OCI-LY7 (cell line): ENCODE data around the gene ZCCHC2. TPM values are rescaled to one million over a fixed set of nuclear protein-coding genes. Genes with fewer than 3 reads are reported as not detected.

Experiments
- BruUV-seq: library from RNA; stranded (reverse); fragments of 400-500 nt; replicated peaks from 2 replicates; lab custom pipeline; 2021; lab: Mats Ljungman, UMichigan
- CTCF ChIA-PET: fragments of 300-600 bp; sonication (Branson Sonifier 250); formaldehyde crosslinking; loops from one replicate; lab custom pipeline; 2022; ENCODE audit warnings: antibody characterized with exemption; ENCODE audit not compliant: unreplicated experiment; lab: Charles Lee
- POLR2A ChIA-PET: fragments of 300-600 bp; sonication (Branson Sonifier 250); formaldehyde crosslinking; loops from one replicate; lab custom pipeline; 2022; ENCODE audit warnings: antibody characterized with exemption; lab: Charles Lee
- DNase-seq: peaks from one replicate; pipeline ENCODE4 v3.0.0-alpha.2; 2015; ENCODE audit warnings: low spot score
- H2AFZ ChIP-seq: fragments of 200-600 bp; sonication (generic), shearing (Covaris generic); 2 replicates; pipeline ENCODE4 v1.6.1; 2014; ENCODE audit warnings: mild to moderate bottlenecking, antibody characterized with exemption, low read length, moderate library complexity
- H3K27ac ChIP-seq: fragments of 200-600 bp; sonication (generic); 2 replicates; pipeline ENCODE4 v1.5.1; 2014; ENCODE audit warnings: mixed run types, low read depth, mild to moderate bottlenecking, moderate library complexity, low read length, inconsistent platforms; ENCODE audit not compliant: poor library complexity, severe bottlenecking
- H3K36me3 ChIP-seq: fragments of 200-600 bp; sonication (generic); 2 replicates; pipeline ENCODE4 v1.6.1; 2014; ENCODE audit warnings: mild to moderate bottlenecking, antibody characterized with exemption, low read length, moderate library complexity, mixed read lengths; ENCODE audit not compliant: insufficient read depth
- H3K4me1 ChIP-seq: fragments of 200-600 bp; sonication (generic); 2 replicates; pipeline ENCODE4 v1.5.1; 2014; ENCODE audit warnings: mild to moderate bottlenecking, low read length; ENCODE audit not compliant: insufficient read depth, poor library complexity, severe bottlenecking
- H3K4me2 ChIP-seq: fragments of 200-600 bp; sonication (generic); 2 replicates; pipeline ENCODE4 v1.6.1; 2014; ENCODE audit warnings: mild to moderate bottlenecking, low read length
- H3K4me3 ChIP-seq: fragments of 200-600 bp; sonication (generic); 2 replicates; pipeline ENCODE4 v1.5.1; 2014; ENCODE audit warnings: mild to moderate bottlenecking, low read depth, low read length; ENCODE audit not compliant: poor library complexity, severe bottlenecking
- H3K79me2 ChIP-seq: fragments of 200-600 bp; sonication (generic); 2 replicates; pipeline ENCODE4 v1.6.1; 2016; ENCODE audit warnings: low read depth, mild to moderate bottlenecking, low read length, moderate library complexity, mixed read lengths; ENCODE audit not compliant: insufficient read depth
- H3K9me2 ChIP-seq: fragments of 200-600 bp; sonication (generic); 2 replicates; pipeline ENCODE4 v1.6.1; 2016; ENCODE audit warnings: mild to moderate bottlenecking, low read length, mixed read lengths; ENCODE audit not compliant: insufficient read depth
- H3K9me3 ChIP-seq: fragments of 200-600 bp; sonication (generic); 2 replicates; pipeline ENCODE4 v1.6.1; 2014; ENCODE audit warnings: mild to moderate bottlenecking, mixed run types, low read length, mixed read lengths
- H4K20me1 ChIP-seq: fragments of 200-600 bp; sonication (generic); 2 replicates; pipeline ENCODE4 v1.6.1; 2014; ENCODE audit warnings: mild to moderate bottlenecking, antibody characterized with exemption, low read length, moderate library complexity, mixed read lengths; ENCODE audit not compliant: insufficient read depth
- CTCF ChIP-seq: fragments of 200-600 bp; sonication (generic); conservative IDR thresholded peaks from 2 replicates; pipeline ENCODE4 v1.5.1; 2014; ENCODE audit warnings: mild to moderate bottlenecking, antibody characterized with exemption, low read length, moderate library complexity, mixed read lengths
- EZH2phosphoT487 ChIP-seq: fragments of 200-600 bp; sonication (generic); IDR thresholded peaks from 2 replicates; pipeline ENCODE4 v1.6.1; 2018; ENCODE audit warnings: low read depth, borderline replicate concordance, mild to moderate bottlenecking, mixed run types, antibody characterized with exemption, low read length, moderate library complexity, mixed read lengths
- intact Hi-C: fragments of 100-400 bp; cut with micrococcal nuclease; formaldehyde crosslinking; loops from one replicate; pipeline ENCODE4 v1.10.0; 2022; ENCODE audit not compliant: unreplicated experiment
- total RNA-seq, 2 experiments: library from RNA; depleted of rRNA in 1 of 2; stranded (reverse); fragments of >200 nt in 1 of 2; shearing (Covaris generic) in 1 of 2; gene quantifications; 2 replicates each; pipeline ENCODE4 v1.2.3, GENCODE V29; 2014 to 2022

ZCCHC2 gene
- total RNA-seq, 2 experiments from 2014 or later, result 16.9 to 17.5 TPM

- intact Hi-C loops, result no loop called here
- CTCF ChIA-PET, result no interaction called here
- no peaks in the 10 kb centered on the region for H3K79me2 ChIP-seq
- H3K9me3 ChIP-seq, result no peaks in the 10 kb centered on the region
- no TSS peak for BruUV-seq
- no peaks in the 10 kb centered on the region; the same call in 1 of the 2 replicates for H3K36me3 ChIP-seq
- no peaks in the 10 kb centered on the region for H3K9me2 ChIP-seq
- H4K20me1 ChIP-seq, result no peaks in the 10 kb centered on the region
- DNase-seq, result no peak
- H3K4me1 ChIP-seq, result peaks cover 2% of the 10 kb centered on the region
- H2AFZ ChIP-seq, result no peak overlapping the region
- no peak for TF ChIP-seq CTCF
- TF ChIP-seq EZH2phosphoT487, result no peak
- H3K4me2 ChIP-seq, result no peak overlapping the region
- H3K27ac ChIP-seq, result no peak overlapping the region
- POLR2A ChIA-PET, result no interaction called here
- H3K4me3 ChIP-seq, result no peak overlapping the region
These were observed 6.6 kb upstream of the ZCCHC2 start for GRCh38 chr18:62516242-62516641.

- H3K79me2 ChIP-seq, result no peaks in the 10 kb centered on the region; the same call in 1 of the 2 replicates
- H3K4me1 ChIP-seq, result peaks cover 9% of the 10 kb centered on the region
- ChIA-PET POLR2A (interaction anchor here (1.0 kb wide), 1 partner anchor 8 kb away, joined by 3 read pairs; no protein-coding TSS in a partner anchor), CTCF (no interaction called here)
- no peak overlapping the region for H3K4me3 ChIP-seq
- no peaks in the 10 kb centered on the region for H3K9me3 ChIP-seq
- no peaks in the 10 kb centered on the region for H4K20me1 ChIP-seq
- intact Hi-C loops, result no loop called here
- no peak overlapping the region for H3K4me2 ChIP-seq
- no peaks in the 10 kb centered on the region for H3K9me2 ChIP-seq
- no TSS peak for BruUV-seq
- no peak overlapping the region for H2AFZ ChIP-seq
- TF ChIP-seq CTCF (no peak), EZH2phosphoT487 (no peak)
- H3K27ac ChIP-seq, result no peak overlapping the region
- no peaks in the 10 kb centered on the region for H3K36me3 ChIP-seq
- no peak for DNase-seq
These were observed 4.1 kb upstream of the ZCCHC2 start for GRCh38 chr18:62518460-62519375.

- no peak overlapping the region for H3K27ac ChIP-seq
- no peaks in the 10 kb centered on the region for H3K9me2 ChIP-seq
- TF ChIP-seq EZH2phosphoT487 (no peak), CTCF (no peak)
- no peak overlapping the region for H2AFZ ChIP-seq
- peaks cover under 1% of the 10 kb centered on the region; the same call in 1 of the 2 replicates for H3K79me2 ChIP-seq
- BruUV-seq, result no TSS peak
- H4K20me1 ChIP-seq, result no peaks in the 10 kb centered on the region
- intact Hi-C loops, result loop anchor here (5.0 kb wide), 2 partner anchors 92 to 332 kb away; partner anchors contain the start of genes PIGN and RELCH
- ChIA-PET CTCF (no interaction called here), POLR2A (interaction anchor here (1.0 kb wide), 1 partner anchor 9 kb away, joined by 3 read pairs; no protein-coding TSS in a partner anchor)
- H3K36me3 ChIP-seq, result no peaks in the 10 kb centered on the region
- no peaks in the 10 kb centered on the region for H3K9me3 ChIP-seq
- no peak overlapping the region for H3K4me2 ChIP-seq
- DNase-seq, result no peak
- H3K4me1 ChIP-seq, result peaks cover 9% of the 10 kb centered on the region
- H3K4me3 ChIP-seq, result no peak overlapping the region
These were observed 3.1 kb upstream of the ZCCHC2 start for GRCh38 chr18:62519684-62520083.
